Liver (tissue), 3 donors: ENCODE results near the gene DOCK1.

Experiments
- ATF3 ChIP-seq: IDR thresholded peaks from 2 replicates; pipeline ENCODE4 v1.6.1; 2016; ENCODE audit warnings: antibody characterized with exemption
- CTCF ChIP-seq: fragments of 150-350 bp; IDR thresholded peaks from 2 replicates; pipeline ENCODE4 v1.5.1; 2017; ENCODE audit warnings: improper control_type of control experiment, low read depth, low read length; ENCODE audit not compliant: missing input control
- GABPA ChIP-seq, 2 donors: IDR thresholded peaks in 1 of 2; conservative IDR thresholded peaks in 1 of 2; 2 replicates each; pipeline ENCODE4 v1.6.1; 2016; ENCODE audit warnings: antibody characterized with exemption in 2 of 2, mild to moderate bottlenecking in 1 of 2, moderate library complexity in 1 of 2
- JUND ChIP-seq, 2 donors: IDR thresholded peaks; 2 replicates each; pipeline ENCODE4 v1.6.1; 2016; ENCODE audit warnings: antibody characterized with exemption in 2 of 2
- MAX ChIP-seq: IDR thresholded peaks from 2 replicates; pipeline ENCODE4 v1.6.1; 2016; ENCODE audit warnings: antibody characterized with exemption
- RAD21 ChIP-seq, 2 donors: IDR thresholded peaks; 2 replicates each; pipeline ENCODE4 v1.6.1; 2016; ENCODE audit warnings: antibody characterized with exemption in 2 of 2, mild to moderate bottlenecking in 2 of 2
- REST ChIP-seq: IDR thresholded peaks from 2 replicates; pipeline ENCODE4 v1.6.1; 2016; ENCODE audit warnings: antibody characterized with exemption, mild to moderate bottlenecking
- SP1 ChIP-seq: IDR thresholded peaks from 2 replicates; pipeline ENCODE4 v1.6.1; 2018; ENCODE audit warnings: antibody characterized with exemption, mild to moderate bottlenecking
- TAF1 ChIP-seq: conservative IDR thresholded peaks from 2 replicates; pipeline ENCODE4 v1.6.1; 2016; ENCODE audit warnings: antibody characterized with exemption, mild to moderate bottlenecking
- YY1 ChIP-seq: IDR thresholded peaks from 2 replicates; pipeline ENCODE4 v1.6.1; 2016; ENCODE audit warnings: antibody characterized with exemption, mild to moderate bottlenecking
- ZBTB33 ChIP-seq: IDR thresholded peaks from 2 replicates; pipeline ENCODE4 v1.6.1; 2016; ENCODE audit warnings: antibody characterized with exemption
- donor health status: healthy.
- donor health status: healthy.

- TF ChIP-seq CTCF (no peak), REST (no peak), MAX (no peak), ATF3 (no peak), TAF1 (no peak), JUND (IDR thresholded peaks at IDR 0.05) (no peak), SP1 (no peak), YY1 (no peak), RAD21 (IDR thresholded peaks at IDR 0.05) (no peak), GABPA (IDR thresholded peaks at IDR 0.05 in 1 of 2, conservative IDR thresholded peaks at IDR 0.05 in 1 of 2) (no peak), ZBTB33 (no peak)
These were observed 119.6 kb downstream of the DOCK1 start for GRCh38 chr10:127024685-127025435.
